DMS79 (cell line): ENCODE measurements around the gene NCK2.

Source experiments
- DNase-seq: peaks from one replicate; lab custom pipeline; 2025; lab: John Stamatoyannopoulos, UW

The NCK2 gene

GRCh38 chr2:105814291-105814940 is 69.7 kb downstream of the NCK2 start:
- DNase-seq, result no peak

DNA sequence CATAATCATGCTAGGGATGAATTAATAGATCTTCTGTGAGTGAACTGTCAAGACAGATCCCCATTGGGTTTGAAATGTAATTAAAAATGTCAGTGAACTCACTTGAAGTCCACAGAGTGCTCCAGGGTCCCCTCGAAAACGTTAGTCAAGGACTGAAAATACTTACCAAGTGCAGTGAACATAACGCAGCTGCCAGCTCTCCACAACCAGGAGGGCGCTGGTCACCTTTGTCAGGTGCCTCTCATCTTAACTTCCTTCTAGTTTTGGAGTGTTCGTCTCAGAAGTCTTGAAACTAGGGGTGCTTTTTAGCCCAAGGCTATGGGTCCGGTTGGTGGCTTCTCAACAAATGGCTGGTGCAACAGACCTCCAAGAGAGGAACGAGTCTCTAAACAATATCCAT is 70.7 kb downstream of the NCK2 start:
- DNase-seq, result peak; percentile 65

- no peak for DNase-seq
Observed at GRCh38 chr2:105820151-105820550, 75.4 kb downstream of the NCK2 start.

DNA sequence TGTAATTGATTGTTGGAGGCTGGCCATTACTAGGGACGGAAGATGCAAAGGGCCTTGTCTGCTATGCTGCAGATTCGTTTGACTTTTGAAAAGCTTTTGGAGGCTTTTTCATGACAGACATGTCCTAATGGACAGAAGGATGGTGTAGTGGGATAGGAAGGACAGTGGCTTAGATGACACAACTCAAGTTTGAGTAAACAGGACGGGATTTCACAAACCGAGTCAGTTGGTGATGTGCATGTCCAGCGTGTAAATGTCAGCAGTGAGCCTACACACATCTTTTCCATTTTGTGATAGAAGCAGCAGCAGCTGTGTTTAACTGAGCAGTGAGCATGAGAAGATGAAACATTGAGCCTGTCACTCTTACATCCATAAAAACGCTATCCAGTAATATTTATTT is 76.0 kb downstream of the NCK2 start:
- no peak for DNase-seq

DNA sequence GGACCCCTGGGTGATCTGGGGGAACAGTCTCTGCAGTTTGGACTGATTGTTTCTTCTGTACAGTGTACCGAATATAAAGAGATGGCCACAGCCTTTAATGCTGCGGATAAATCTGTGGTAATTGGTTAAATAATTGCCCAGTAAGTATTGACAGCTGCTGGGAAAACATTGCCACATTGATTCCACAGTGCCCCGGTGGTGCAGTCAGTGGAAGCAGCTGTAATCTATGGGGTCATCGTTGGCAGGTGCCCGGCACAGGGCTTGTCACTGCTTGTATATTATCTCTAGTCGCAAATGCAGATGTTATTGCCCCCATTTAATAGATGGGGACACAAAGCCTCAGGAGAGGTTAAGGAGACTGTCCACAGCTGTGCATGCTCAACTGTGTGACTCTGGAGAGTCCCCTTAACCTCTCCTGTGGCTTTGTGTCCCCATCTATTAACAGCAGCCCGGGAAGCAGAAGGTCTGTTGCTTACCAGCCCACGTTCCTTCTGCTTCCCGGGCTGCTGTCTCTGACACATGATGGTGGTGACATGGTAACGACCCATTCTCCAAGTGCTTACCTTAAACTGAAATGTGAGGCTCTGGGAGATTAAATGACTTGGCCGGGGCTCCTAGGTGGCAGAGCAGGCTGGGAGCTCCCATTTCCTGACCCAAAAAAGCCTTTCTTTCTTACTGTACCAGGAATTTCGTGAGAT is 76.9 kb downstream of the NCK2 start:
- DNase-seq, result no peak

- no peak for DNase-seq
Observed at GRCh38 chr2:105822186-105822585, 77.5 kb downstream of the NCK2 start.

- DNase-seq, result no peak
Observed at GRCh38 chr2:105824446-105824845, 79.7 kb downstream of the NCK2 start.

DNA sequence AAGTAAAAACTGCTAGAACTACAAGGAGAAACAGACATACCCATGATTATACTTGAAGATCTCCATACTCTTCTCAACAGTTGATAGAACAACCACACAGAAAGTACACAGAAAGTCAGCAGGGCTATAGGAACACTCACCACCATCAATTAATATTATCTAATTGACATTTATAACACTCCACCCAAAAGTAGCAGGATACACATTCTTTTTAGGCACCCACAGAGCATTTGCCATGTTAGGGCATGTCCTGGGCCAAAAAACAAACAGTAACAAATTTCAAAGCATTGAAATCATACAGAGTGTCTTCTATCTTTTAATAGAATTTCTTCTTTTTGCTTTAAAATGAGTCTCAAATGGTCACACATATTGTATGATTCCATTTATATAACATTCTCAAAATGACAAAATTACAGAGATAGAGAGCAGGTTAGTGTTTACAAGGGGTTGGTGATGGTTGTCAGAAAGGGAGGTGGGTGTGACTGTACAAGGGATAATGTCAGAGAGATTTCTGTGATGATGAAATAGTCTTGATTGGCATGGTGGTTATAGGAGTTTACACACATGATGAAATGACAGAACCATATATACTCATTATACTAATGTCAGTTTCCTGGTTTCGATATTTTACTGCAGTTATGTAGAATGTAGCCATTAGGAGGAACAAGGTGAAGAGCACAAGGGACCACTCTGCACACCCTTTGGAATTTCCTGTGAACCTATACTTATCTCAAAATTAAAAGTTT is 82.8 kb downstream of the NCK2 start:
- DNase-seq, result no peak

DNA sequence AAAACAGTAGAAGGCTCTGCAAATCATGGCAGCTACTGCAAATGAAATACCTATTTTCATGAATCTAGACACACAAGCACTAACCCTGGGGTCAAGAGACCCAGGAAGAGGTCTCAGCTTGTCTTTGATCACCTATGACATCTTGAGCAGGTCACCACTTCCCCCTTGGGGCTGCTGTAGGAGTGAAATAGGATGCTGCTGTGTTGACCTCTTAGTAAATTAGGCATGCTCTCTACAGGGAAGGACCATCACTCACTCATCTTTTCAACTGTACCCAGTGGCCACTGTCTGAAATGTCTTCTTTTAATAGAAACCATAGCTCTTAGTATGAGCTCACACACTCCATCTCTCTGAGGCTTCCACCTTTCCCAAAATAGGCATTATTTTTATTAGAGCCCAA is 83.8 kb downstream of the NCK2 start:
- no peak for DNase-seq

GRCh38 chr2:105834931-105835330 is 90.2 kb downstream of the NCK2 start:
- DNase-seq, result no peak

- no peak for DNase-seq
Observed at GRCh38 chr2:105836341-105836740, 91.6 kb downstream of the NCK2 start.

DNA sequence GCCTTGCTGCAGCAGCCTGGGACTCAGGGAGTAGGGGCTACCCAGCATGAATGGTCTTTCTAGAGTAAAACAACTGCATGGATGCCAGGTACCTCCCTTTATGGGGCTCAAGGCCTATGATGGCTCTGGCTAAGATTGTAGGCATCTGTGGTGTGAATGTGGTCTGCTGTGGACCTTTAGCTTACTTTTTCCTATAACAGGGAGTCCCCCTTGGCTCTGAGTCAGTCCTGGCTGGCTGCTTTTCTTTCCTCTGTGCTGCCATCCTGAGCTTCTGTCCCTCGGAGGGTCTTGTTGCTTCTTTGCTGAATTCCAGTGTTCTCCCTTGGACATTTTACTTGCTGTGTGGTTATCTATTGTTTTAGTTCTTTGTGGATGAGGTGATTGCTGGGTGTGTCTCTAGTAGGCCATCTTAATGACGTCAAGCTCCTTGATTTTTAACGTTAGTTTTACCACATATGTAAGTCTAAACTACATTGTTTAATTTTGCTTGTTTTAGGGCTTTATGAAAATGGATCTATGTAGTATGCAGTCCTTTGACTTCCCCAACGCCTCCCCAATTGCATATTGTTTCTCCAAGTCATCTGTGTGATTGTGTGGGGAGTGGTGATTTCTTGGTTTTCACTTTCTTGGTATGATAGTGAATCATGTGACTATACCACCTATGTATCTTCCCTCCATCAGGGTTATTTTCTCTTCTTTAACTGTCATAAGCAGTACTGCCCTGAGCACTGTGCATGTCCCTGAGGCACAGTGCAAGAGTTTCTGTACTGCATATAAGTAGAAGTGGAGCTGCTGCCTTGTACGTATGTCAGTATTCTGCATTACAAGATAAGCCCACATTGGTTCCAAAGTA is 92.4 kb downstream of the NCK2 start:
- DNase-seq, result no peak

- DNase-seq, result no peak
Observed at GRCh38 chr2:105839793-105840192, 95.1 kb downstream of the NCK2 start.

DNA sequence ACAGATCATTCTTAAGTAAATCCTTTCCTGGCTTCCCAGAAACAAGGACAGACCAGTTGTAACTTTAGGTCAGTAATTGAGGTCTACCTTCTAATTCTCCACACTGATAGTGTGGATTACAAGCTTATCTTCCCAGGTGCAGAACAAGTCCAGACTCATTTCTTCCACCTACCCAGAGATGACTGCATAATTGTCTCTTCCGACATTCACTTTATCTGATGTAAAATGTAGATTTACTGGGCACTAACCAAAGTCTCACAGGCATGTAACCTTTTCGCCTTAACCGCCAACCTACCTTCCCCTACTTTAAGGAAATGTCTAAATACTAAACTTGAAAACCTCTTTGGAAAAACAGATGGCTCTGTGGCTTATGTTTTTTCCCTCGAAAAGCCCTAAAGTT is 96.2 kb downstream of the NCK2 start:
- no peak for DNase-seq

DNA sequence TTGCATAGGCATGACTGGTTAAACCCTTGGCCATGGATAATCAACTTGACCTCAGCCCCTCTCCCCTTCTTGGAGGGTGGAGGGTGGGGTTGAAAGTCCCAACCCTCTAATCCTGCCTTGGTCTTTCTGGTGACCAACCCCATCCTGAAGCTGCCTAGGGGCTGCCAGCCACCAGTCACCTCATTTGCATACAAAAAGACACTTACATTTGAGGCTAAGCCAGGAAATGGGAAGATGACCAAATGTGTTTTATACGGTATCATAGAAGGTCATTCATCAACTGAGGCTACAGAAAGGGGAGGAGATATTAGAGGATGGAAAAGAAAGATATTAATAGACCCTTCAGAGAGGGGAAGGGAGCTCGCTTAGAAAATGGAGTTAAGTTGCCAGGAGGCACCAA is 96.8 kb downstream of the NCK2 start:
- no peak for DNase-seq

GRCh38 chr2:105842555-105842954 is 97.8 kb downstream of the NCK2 start:
- DNase-seq, result peak; percentile 6

- DNase-seq, result no peak
Observed at GRCh38 chr2:105843476-105844374, 99.0 kb downstream of the NCK2 start.

DNA sequence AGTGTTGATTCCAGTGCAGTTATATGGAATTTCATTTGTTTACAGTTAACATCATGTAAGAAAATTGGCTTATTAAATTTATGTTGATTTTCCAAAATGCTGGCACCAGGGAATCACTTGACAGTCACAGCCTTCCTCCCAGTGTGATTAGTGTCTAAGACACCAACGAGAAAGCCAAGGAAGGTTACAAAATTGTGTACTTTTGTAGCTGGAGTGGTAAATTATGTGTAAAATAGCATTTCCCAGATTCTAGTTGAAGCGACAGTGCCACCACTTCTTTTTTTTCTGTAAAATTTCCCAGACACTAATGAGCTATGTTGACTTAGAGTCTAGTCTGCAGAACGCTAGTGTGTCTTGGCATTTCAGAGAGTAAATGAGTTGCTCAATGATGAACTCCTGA is 101.3 kb downstream of the NCK2 start:
- DNase-seq, result no peak

DNA sequence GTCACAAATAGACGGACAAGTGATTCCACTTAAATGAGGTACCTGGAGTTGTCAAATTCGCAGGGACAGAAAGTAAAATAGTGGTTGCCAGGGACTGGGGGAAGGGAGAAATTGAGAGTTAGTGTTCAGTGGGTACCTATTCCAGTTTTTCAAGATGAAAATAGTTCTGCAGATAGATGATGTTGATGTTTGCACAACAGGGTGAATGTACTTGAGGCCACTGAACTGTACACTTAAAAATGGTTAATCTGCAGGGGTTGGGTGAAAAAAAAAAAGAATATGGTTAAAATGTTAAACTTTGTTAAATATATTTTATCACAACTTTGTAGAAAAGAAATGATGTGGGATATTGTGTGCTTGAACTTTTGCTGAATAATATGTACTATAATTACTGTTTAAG is 102.3 kb downstream of the NCK2 start:
- no peak for DNase-seq

DNA sequence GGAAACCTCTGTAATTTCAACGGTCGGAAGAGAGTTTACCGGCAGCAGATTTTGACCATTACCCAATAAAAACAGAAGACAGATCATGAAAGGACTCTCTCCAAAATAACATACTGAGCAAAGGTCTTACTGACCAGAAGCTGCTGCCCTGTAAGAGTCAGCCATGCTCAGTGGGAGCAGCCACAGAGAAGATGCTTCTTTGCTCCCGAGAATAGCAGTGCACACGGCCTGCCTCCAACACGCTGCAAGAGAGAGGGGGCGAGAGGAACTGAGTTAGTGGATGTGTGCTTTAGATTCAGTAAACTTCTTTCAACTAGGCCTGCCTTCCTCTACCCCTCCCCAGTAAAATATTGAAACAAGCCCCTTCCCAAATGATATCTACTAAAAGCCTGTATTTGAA is 103.7 kb downstream of the NCK2 start:
- no peak for DNase-seq

DNA sequence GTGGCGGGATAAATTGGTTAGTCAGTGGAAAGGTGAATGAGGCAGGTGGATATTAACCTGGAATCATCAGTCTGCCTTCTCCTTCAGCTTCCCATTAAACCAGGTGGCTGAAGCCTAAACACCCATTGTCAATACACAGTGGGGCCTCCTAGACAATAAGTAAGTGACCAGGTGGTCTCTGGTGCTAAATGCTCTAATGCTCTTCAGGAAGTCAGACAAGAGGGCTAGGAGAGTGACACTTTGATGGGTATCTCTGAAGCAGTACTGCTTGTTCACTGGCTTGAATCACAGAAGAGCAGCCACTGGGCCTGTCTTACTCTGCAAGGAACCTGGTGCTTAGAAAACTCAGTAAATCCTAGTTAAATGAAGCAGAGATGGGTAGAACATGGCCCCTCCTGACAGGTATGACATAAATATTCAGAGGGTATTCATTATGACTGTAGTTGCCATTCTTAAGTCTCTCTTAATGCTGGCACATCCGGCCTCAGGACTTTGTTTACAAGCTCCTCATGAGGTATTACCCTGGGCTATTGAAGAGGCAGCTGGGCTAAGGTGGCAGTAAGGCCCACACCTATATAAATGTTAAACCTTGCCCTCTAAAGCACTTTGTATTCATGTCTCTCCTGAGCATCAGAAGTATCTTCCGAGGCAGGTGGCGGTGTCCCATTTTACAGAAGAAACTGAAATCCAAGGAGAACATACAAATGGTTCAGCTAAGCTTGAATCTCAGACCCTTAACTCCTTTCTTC is 104.9 kb downstream of the NCK2 start:
- DNase-seq, result no peak
